Type B pancreatic cell (in vitro differentiated cells): ENCODE measurements around the gene SMIM27. TPM values are rescaled to one million over a fixed set of nuclear protein-coding genes. Genes with fewer than 3 reads are reported as not detected.

ENCODE experiments used
- DNase-seq: peaks from one replicate; pipeline ENCODE4 v3.0.0; 2021; ENCODE audit warnings: mixed read lengths; ENCODE audit not compliant: unreplicated experiment; ENCODE audit errors: extremely low spot score
- H3K27ac Mint-ChIP-seq: 2 replicates; pipeline ENCODE4 v1.8.0; 2021; ENCODE audit warnings: mild to moderate bottlenecking, mixed read lengths
- H3K27me3 Mint-ChIP-seq: 2 replicates; pipeline ENCODE4 v1.8.0; 2021; ENCODE audit warnings: mixed read lengths
- H3K36me3 Mint-ChIP-seq: 2 replicates; pipeline ENCODE4 v1.8.0; 2021; ENCODE audit warnings: mixed read lengths
- H3K4me1 Mint-ChIP-seq: one replicate; pipeline ENCODE4 v1.8.0; 2021; ENCODE audit warnings: mixed read lengths; ENCODE audit not compliant: unreplicated experiment
- H3K4me3 Mint-ChIP-seq: 2 replicates; pipeline ENCODE4 v1.8.0; 2021; ENCODE audit warnings: mild to moderate bottlenecking, mixed read lengths
- H3K9me3 Mint-ChIP-seq: 2 replicates; pipeline ENCODE4 v1.8.0; 2021; ENCODE audit warnings: mixed read lengths
- CTCF ChIP-seq: fragments of 200-600 bp; sonication (generic); conservative IDR thresholded peaks from 2 replicates; pipeline ENCODE4 v1.5.0; 2021; ENCODE audit warnings: antibody characterized with exemption, mild to moderate bottlenecking
- total RNA-seq: library from RNA; stranded (reverse); gene quantifications from 2 replicates; pipeline ENCODE4 v1.2.1, GENCODE V29; 2021; ENCODE audit warnings: low replicate concordance

Gene SMIM27
- total RNA-seq, 1 donor from 2014 or later, result 9.1 TPM

GRCh38 chr9:32558408-32558934 lies 6.3 kb downstream of the SMIM27 start:
- DNase-seq, result no peak
- Mint-ChIP-seq H3K4me3 (no peak overlapping the region), H3K4me1 (no peaks in the 10 kb centered on the region), H3K36me3 (peaks cover 11% of the 10 kb centered on the region), H3K9me3 (no peaks in the 10 kb centered on the region), H3K27ac (no peak overlapping the region), H3K27me3 (no peaks in the 10 kb centered on the region)
- no peak for TF ChIP-seq CTCF

- peaks cover 22% of the 10 kb centered on the region for H3K36me3 Mint-ChIP-seq
- no peak for DNase-seq
- no peak overlapping the region for H3K4me3 Mint-ChIP-seq
- no peak overlapping the region for H3K27ac Mint-ChIP-seq
- H3K4me1 Mint-ChIP-seq, result no peaks in the 10 kb centered on the region
- H3K9me3 Mint-ChIP-seq, result no peaks in the 10 kb centered on the region
- no peak for TF ChIP-seq CTCF
- H3K27me3 Mint-ChIP-seq, result no peaks in the 10 kb centered on the region
Measured at GRCh38 chr9:32565967-32566366, 13.8 kb downstream of the SMIM27 start.

GRCh38 chr9:32566770-32567169 lies 14.6 kb downstream of the SMIM27 start:
- Mint-ChIP-seq H3K27ac (no peak overlapping the region), H3K9me3 (no peaks in the 10 kb centered on the region), H3K4me3 (no peak overlapping the region), H3K4me1 (no peaks in the 10 kb centered on the region), H3K27me3 (no peaks in the 10 kb centered on the region), H3K36me3 (peaks cover 19% of the 10 kb centered on the region)
- DNase-seq, result no peak
- no peak for TF ChIP-seq CTCF

GRCh38 chr9:32570262-32570661 lies 18.1 kb downstream of the SMIM27 start:
- no peaks in the 10 kb centered on the region for H3K9me3 Mint-ChIP-seq
- no peak overlapping the region for H3K27ac Mint-ChIP-seq
- H3K27me3 Mint-ChIP-seq, result no peaks in the 10 kb centered on the region
- no peaks in the 10 kb centered on the region for H3K4me1 Mint-ChIP-seq
- no peak for DNase-seq
- H3K4me3 Mint-ChIP-seq, result no peak overlapping the region
- H3K36me3 Mint-ChIP-seq, result peaks cover 16% of the 10 kb centered on the region
- TF ChIP-seq CTCF, result no peak

GRCh38 chr9:32571969-32572899 lies 20.1 kb downstream of the SMIM27 start:
- peaks cover 12% of the 10 kb centered on the region for H3K27me3 Mint-ChIP-seq
- H3K36me3 Mint-ChIP-seq, result peaks cover 11% of the 10 kb centered on the region
- peak overlapping the region; percentile 98 for H3K27ac Mint-ChIP-seq
- peak; percentile 85 for TF ChIP-seq CTCF
- DNase-seq, result no peak
- H3K4me1 Mint-ChIP-seq, result no peaks in the 10 kb centered on the region
- H3K9me3 Mint-ChIP-seq, result no peaks in the 10 kb centered on the region
- peak overlapping the region; percentile 98 for H3K4me3 Mint-ChIP-seq
